Stimulated activated CD4-positive, alpha-beta T cell treated with anti-CD3 and anti-CD28 coated beads, Interleukin-4, amount 100 ng/mL, for 4 hours (primary cell): ENCODE results near the gene ZNF692.

Experiments used
- DNase-seq, 2 experiments: peaks; one replicate each; pipeline ENCODE4 v3.0.0-alpha.2; 2020

Gene ZNF692

GRCh38 chr1:248824701-248825100 is 34.2 kb downstream of the ZNF692 start:
- DNase-seq: no peak

- no peak for DNase-seq
Observed at GRCh38 chr1:248824301-248824700, 34.6 kb downstream of the ZNF692 start.

GRCh38 chr1:248823517-248824001 is 35.3 kb downstream of the ZNF692 start:
- no peak for DNase-seq

- no peak for DNase-seq
Observed at GRCh38 chr1:248822148-248823032, 36.5 kb downstream of the ZNF692 start.

GRCh38 chr1:248821641-248822040 is 37.2 kb downstream of the ZNF692 start:
- DNase-seq: no peak

GRCh38 chr1:248821101-248821500 is 37.8 kb downstream of the ZNF692 start:
- DNase-seq: no peak

- DNase-seq: no peak
Observed at GRCh38 chr1:248820041-248820585, 38.8 kb downstream of the ZNF692 start.

GRCh38 chr1:248818505-248819374 is 40.1 kb downstream of the ZNF692 start:
- DNase-seq: no peak

GRCh38 chr1:248817065-248817464 is 41.8 kb downstream of the ZNF692 start:
- no peak for DNase-seq

- no peak for DNase-seq
Observed at GRCh38 chr1:248816042-248816851, 42.6 kb downstream of the ZNF692 start.

GRCh38 chr1:248815407-248816034 is 43.4 kb downstream of the ZNF692 start:
- no peak for DNase-seq

GRCh38 chr1:248814351-248814750 is 44.5 kb downstream of the ZNF692 start:
- DNase-seq: no peak

GRCh38 chr1:248813546-248813945 is 45.3 kb downstream of the ZNF692 start:
- DNase-seq: no peak

GRCh38 chr1:248812736-248813425 is 46.0 kb downstream of the ZNF692 start:
- DNase-seq: no peak

GRCh38 chr1:248811514-248812490 is 47.1 kb downstream of the ZNF692 start:
- no peak for DNase-seq

- DNase-seq: no peak
Observed at GRCh38 chr1:248810727-248811513, 48.0 kb downstream of the ZNF692 start.

GRCh38 chr1:248810000-248810726 is 48.7 kb downstream of the ZNF692 start:
- no peak for DNase-seq

GRCh38 chr1:248808876-248809275 is 50.0 kb downstream of the ZNF692 start:
- DNase-seq: no peak
